Measurements from ENCODE around the gene BTBD16. TPM values are rescaled to one million over a fixed set of nuclear protein-coding genes. Genes with fewer than 3 reads are reported as not detected.

BTBD16 gene
- total and polyA plus RNA-seq, 2 of the 13 experiments (the other 11 are each of a cell fraction or from before 2014, with no cell fraction given), result 5.0 to 11.9 TPM

GRCh38 chr10:122374859-122375678 lies 104.0 kb downstream of the BTBD16 start (continued):
- TF ChIP-seq ZFP91 (CRISPR knock-in tag; IDR thresholded peaks at IDR 0.05; ENCODE audit: borderline replicate concordance) (no peak), MED8 (CRISPR knock-in tag; IDR thresholded peaks at IDR 0.05; ENCODE audit: insufficient replicate concordance) (no peak), ATF7 (IDR thresholded peaks at IDR 0.05) (no peak), ATF7 (CRISPR knock-in tag; IDR thresholded peaks at IDR 0.05) (no peak), ELF1 (CRISPR knock-in tag; IDR thresholded peaks at IDR 0.05) (no peak), ZBTB8A (CRISPR knock-in tag; IDR thresholded peaks at IDR 0.05; ENCODE audit: borderline replicate concordance, low read depth) (no peak), KMT2B (CRISPR knock-in tag; IDR thresholded peaks at IDR 0.05) (peak; percentile 5; the same call in 1 of the 2 replicates), ZNF761 (CRISPR knock-in tag; conservative IDR thresholded peaks at IDR 0.05) (no peak), ZC3H13 (CRISPR knock-in tag; IDR thresholded peaks at IDR 0.05) (no peak), ZNF564 (CRISPR knock-in tag; IDR thresholded peaks at IDR 0.05) (no peak; the same call in 1 of the 2 replicates), NCOA2 (CRISPR knock-in tag; IDR thresholded peaks at IDR 0.05) (no peak), MTA3 (CRISPR knock-in tag; IDR thresholded peaks at IDR 0.05) (no peak), ZZZ3 (CRISPR knock-in tag; IDR thresholded peaks at IDR 0.05; ENCODE audit: borderline replicate concordance) (no peak), ZNF616 (CRISPR knock-in tag; IDR thresholded peaks at IDR 0.05; ENCODE audit: low read depth) (no peak; the same call in 1 of the 2 replicates), GATA4 (IDR thresholded peaks at IDR 0.05; ENCODE audit: borderline replicate concordance, low read depth) (no peak), SRY (CRISPR knock-in tag; IDR thresholded peaks at IDR 0.05) (no peak), MED1 (CRISPR knock-in tag; IDR thresholded peaks at IDR 0.05) (no peak), ZNF597 (CRISPR knock-in tag; IDR thresholded peaks at IDR 0.05) (no peak), ZBTB2 (CRISPR knock-in tag; IDR thresholded peaks at IDR 0.05; ENCODE audit: low read depth) (peak; percentile 61)
- TF ChIP-seq, protein P1, sequence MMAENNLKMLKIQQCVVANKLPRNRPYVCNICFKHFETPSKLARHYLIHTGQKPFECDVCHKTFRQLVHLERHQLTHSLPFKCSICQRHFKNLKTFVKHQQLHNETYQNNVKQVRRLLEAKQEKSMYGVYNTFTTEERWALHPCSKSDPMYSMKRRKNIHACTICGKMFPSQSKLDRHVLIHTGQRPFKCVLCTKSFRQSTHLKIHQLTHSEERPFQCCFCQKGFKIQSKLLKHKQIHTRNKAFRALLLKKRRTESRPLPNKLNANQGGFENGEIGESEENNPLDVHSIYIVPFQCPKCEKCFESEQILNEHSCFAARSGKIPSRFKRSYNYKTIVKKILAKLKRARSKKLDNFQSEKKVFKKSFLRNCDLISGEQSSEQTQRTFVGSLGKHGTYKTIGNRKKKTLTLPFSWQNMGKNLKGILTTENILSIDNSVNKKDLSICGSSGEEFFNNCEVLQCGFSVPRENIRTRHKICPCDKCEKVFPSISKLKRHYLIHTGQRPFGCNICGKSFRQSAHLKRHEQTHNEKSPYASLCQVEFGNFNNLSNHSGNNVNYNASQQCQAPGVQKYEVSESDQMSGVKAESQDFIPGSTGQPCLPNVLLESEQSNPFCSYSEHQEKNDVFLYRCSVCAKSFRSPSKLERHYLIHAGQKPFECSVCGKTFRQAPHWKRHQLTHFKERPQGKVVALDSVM (CRISPR knock-in tag; IDR thresholded peaks at IDR 0.05), result peak; percentile 54; the same call in 1 of the 2 replicates
- TF ChIP-seq, protein P2, sequence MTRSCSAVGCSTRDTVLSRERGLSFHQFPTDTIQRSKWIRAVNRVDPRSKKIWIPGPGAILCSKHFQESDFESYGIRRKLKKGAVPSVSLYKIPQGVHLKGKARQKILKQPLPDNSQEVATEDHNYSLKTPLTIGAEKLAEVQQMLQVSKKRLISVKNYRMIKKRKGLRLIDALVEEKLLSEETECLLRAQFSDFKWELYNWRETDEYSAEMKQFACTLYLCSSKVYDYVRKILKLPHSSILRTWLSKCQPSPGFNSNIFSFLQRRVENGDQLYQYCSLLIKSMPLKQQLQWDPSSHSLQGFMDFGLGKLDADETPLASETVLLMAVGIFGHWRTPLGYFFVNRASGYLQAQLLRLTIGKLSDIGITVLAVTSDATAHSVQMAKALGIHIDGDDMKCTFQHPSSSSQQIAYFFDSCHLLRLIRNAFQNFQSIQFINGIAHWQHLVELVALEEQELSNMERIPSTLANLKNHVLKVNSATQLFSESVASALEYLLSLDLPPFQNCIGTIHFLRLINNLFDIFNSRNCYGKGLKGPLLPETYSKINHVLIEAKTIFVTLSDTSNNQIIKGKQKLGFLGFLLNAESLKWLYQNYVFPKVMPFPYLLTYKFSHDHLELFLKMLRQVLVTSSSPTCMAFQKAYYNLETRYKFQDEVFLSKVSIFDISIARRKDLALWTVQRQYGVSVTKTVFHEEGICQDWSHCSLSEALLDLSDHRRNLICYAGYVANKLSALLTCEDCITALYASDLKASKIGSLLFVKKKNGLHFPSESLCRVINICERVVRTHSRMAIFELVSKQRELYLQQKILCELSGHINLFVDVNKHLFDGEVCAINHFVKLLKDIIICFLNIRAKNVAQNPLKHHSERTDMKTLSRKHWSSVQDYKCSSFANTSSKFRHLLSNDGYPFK (CRISPR knock-in tag; IDR thresholded peaks at IDR 0.05; ENCODE audit: borderline replicate concordance), result no peak

Data from HepG2 (cell line).